Upper lobe of right lung (tissue), 1 donor: ENCODE data around the gene PTPRK. TPM values are rescaled to one million over a fixed set of nuclear protein-coding genes. Genes with fewer than 3 reads are reported as not detected.

ENCODE experiments used
- ATAC-seq: fragments of 200-7000 bp; cut with Tn5 transposase; one replicate; pipeline ENCODE4 v1.9.1; 2020; ENCODE audit warnings: mild to moderate bottlenecking, moderate library complexity
- DNase-seq: peaks from one replicate; pipeline ENCODE4 v3.0.0-alpha.2; 2020
- H3K27ac ChIP-seq: fragments of 200-600 bp; one replicate; pipeline ENCODE4 v1.8.0; 2022
- H3K27me3 ChIP-seq: fragments of 200-600 bp; one replicate; pipeline ENCODE4 v1.8.0; 2022; ENCODE audit warnings: mild to moderate bottlenecking
- H3K36me3 ChIP-seq: fragments of 200-600 bp; one replicate; pipeline ENCODE4 v1.8.0; 2022
- H3K4me1 ChIP-seq: fragments of 200-600 bp; one replicate; pipeline ENCODE4 v1.8.0; 2022
- H3K4me3 ChIP-seq: fragments of 200-600 bp; one replicate; pipeline ENCODE4 v1.8.0; 2022; ENCODE audit warnings: mild to moderate bottlenecking
- H3K9me3 ChIP-seq: fragments of 200-600 bp; one replicate; pipeline ENCODE4 v1.8.0; 2022
- CTCF ChIP-seq: fragments of 200-600 bp; IDR thresholded peaks from one replicate; pipeline ENCODE4 v1.8.0; 2022; ENCODE audit warnings: antibody characterized with exemption
- intact Hi-C: fragments of 100-400 bp; cut with DNase I; formaldehyde crosslinking; loops from one replicate; pipeline ENCODE4 v1.11.0; 2022
- total RNA-seq: library from RNA; stranded (reverse); fragmentation: NEBNext Ultra II Directional; extraction: Animal tissue kit (Norgen Biotek cat#: 25700); gene quantifications from one replicate; pipeline ENCODE4 v1.2.1, GENCODE V29; 2021
- donor health status: DM: no; HTN: yes; CAD: no; lungs with severe emphysema.

PTPRK gene
- total RNA-seq, 1 donor from 2014 or later = 64.6 TPM

GRCh38 chr6:127921982-127922381 lies 598.4 kb downstream of the PTPRK start:
- intact Hi-C loops = no loop called here
- Histone ChIP-seq H3K4me3 (no peak overlapping the region), H3K4me1 (no peaks in the 10 kb centered on the region), H3K27ac (no peak overlapping the region), H3K27me3 (no peaks in the 10 kb centered on the region), H3K36me3 (no peaks in the 10 kb centered on the region), H3K9me3 (no peaks in the 10 kb centered on the region)
- no peak for ATAC-seq
- no peak for TF ChIP-seq CTCF
- DNase-seq = no peak

- no peak for ATAC-seq
- Histone ChIP-seq H3K27ac (no peak overlapping the region), H3K36me3 (no peaks in the 10 kb centered on the region), H3K9me3 (no peaks in the 10 kb centered on the region), H3K4me1 (no peaks in the 10 kb centered on the region), H3K4me3 (no peak overlapping the region), H3K27me3 (no peaks in the 10 kb centered on the region)
- intact Hi-C loops = no loop called here
- no peak for TF ChIP-seq CTCF
- DNase-seq = no peak
Measured at GRCh38 chr6:127920804-127921203, 599.6 kb downstream of the PTPRK start.
